Right lobe of liver (tissue), 4 donors: Measurements from ENCODE around the gene DGKE.

ENCODE experiments used
- POLR2A ChIP-seq: fragments of 450-650 bp; IDR thresholded peaks from one replicate; pipeline ENCODE4 v1.6.1; 2017; ENCODE audit warnings: antibody characterized with exemption, mild to moderate bottlenecking
- TF ChIP-seq, protein P1 (sequence below), 4 donors: fragments of 200-600 bp in 3 of 4; fragments of 450-650 bp in 1 of 4; IDR thresholded peaks; one replicate each; pipeline versions ENCODE4 v1.5.1 to v1.8.0; 2016 to 2022; ENCODE audit warnings: antibody characterized with exemption in 4 of 4, mild to moderate bottlenecking in 2 of 4
- donor health status: DM: no; HTN: no; CAD: no.
- donor health status: DM: no; HTN: no; CAD: no.
- donor health status: DM: no; HTN: yes; CAD: no.

DNA sequence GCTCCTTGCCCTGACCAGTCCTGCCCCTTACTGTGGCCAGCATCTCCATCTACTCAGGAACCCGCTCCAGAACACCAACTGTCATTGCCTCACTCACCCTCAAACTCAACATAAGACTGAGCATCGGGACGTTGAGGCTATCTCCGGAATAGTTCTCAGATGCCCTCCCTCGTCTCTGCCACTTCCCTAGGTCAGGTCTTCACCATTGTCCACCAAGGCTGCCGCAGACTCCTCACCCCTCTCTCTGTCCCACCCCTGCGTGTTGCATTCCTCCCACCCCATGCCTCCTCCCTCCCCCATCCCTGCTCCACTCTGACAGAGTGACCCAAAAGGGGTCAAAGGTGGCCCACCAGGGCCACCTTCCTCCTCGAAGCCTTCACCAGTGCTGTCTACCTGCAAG, 37.4 kb upstream of the DGKE start:
- TF ChIP-seq, protein P1, sequence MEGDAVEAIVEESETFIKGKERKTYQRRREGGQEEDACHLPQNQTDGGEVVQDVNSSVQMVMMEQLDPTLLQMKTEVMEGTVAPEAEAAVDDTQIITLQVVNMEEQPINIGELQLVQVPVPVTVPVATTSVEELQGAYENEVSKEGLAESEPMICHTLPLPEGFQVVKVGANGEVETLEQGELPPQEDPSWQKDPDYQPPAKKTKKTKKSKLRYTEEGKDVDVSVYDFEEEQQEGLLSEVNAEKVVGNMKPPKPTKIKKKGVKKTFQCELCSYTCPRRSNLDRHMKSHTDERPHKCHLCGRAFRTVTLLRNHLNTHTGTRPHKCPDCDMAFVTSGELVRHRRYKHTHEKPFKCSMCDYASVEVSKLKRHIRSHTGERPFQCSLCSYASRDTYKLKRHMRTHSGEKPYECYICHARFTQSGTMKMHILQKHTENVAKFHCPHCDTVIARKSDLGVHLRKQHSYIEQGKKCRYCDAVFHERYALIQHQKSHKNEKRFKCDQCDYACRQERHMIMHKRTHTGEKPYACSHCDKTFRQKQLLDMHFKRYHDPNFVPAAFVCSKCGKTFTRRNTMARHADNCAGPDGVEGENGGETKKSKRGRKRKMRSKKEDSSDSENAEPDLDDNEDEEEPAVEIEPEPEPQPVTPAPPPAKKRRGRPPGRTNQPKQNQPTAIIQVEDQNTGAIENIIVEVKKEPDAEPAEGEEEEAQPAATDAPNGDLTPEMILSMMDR (IDR thresholded peaks at IDR 0.05), result no peak
- TF ChIP-seq POLR2A, result no peak
